Spleen (tissue), 11 donors: ENCODE data around the gene PAGE4. TPM values are rescaled to one million over a fixed set of nuclear protein-coding genes. Genes with fewer than 3 reads are reported as not detected.

Experiments
- DNase-seq: peaks from one replicate; pipeline ENCODE4 v3.0.0-alpha.2; 2020
- H3K27ac ChIP-seq, 8 donors: fragments of 200-600 bp; sonication (generic) in 7 of 8; 1 replicate in 4 of 8; 2 replicates in 4 of 8; pipeline versions ENCODE4 v1.5.0 to v1.8.0; 2016 to 2021; ENCODE audit warnings: inconsistent platforms in 4 of 8, mild to moderate bottlenecking in 4 of 8, moderate library complexity in 1 of 8
- H3K27me3 ChIP-seq, 7 donors: fragments of 200-600 bp; sonication (generic) in 6 of 7; replicated peaks in 1 of 7; 1 replicate in 4 of 7; 2 replicates in 3 of 7; pipeline versions ENCODE4 v1.5.0 to v1.8.0; 2016 to 2021; ENCODE audit warnings: inconsistent platforms in 3 of 7, mild to moderate bottlenecking in 1 of 7
- H3K36me3 ChIP-seq, 6 donors: fragments of 200-600 bp; sonication (generic) in 5 of 6; 1 replicate in 4 of 6; 2 replicates in 2 of 6; pipeline versions ENCODE4 v1.5.0 to v1.8.0; 2016 to 2021; ENCODE audit warnings: inconsistent platforms in 2 of 6
- H3K4me1 ChIP-seq, 6 donors: fragments of 200-600 bp; sonication (generic) in 5 of 6; 1 replicate in 3 of 6; 2 replicates in 3 of 6; pipeline versions ENCODE4 v1.5.0 to v1.8.0; 2016 to 2021; ENCODE audit warnings: inconsistent platforms in 3 of 6
- H3K4me3 ChIP-seq, 8 donors: fragments of 200-600 bp; sonication (generic) in 7 of 8; 1 replicate in 4 of 8; 2 replicates in 4 of 8; pipeline versions ENCODE4 v1.5.0 to v1.8.0; 2016 to 2021; ENCODE audit warnings: inconsistent platforms in 4 of 8, mild to moderate bottlenecking in 4 of 8, moderate library complexity in 2 of 8
- H3K9me3 ChIP-seq, 8 donors: fragments of 200-600 bp; sonication (generic) in 7 of 8; 1 replicate in 4 of 8; 2 replicates in 4 of 8; pipeline versions ENCODE4 v1.5.0 to v1.8.0; 2016 to 2021; ENCODE audit warnings: inconsistent platforms in 4 of 8
- POLR2A ChIP-seq, 3 donors: fragments of 450-650 bp; IDR thresholded peaks; one replicate each; pipeline ENCODE4 v1.5.1; 2017; ENCODE audit warnings: antibody characterized with exemption in 3 of 3, mild to moderate bottlenecking in 1 of 3
- POLR2AphosphoS5 ChIP-seq, 3 donors: sonication (generic); formaldehyde crosslinking; IDR thresholded peaks; one replicate each; pipeline ENCODE4 v1.5.1; 2017; ENCODE audit warnings: antibody characterized with exemption in 3 of 3
- WGBS, 5 donors: extraction: QIAGEN DNeasy Blood & Tissue Kit in 3 of 5; methylation state at CpG; one replicate each; pipeline versions ENCODE4 v1.1.5 to v1.1.7; 2013 to 2018; 5-methylcytosine and 5-hydroxymethylcytosine counted together
- intact Hi-C: fragments of 100-400 bp; cut with DNase I; formaldehyde crosslinking; loops from one replicate; pipeline ENCODE4 v1.15.0; 2023; ENCODE audit warnings: low total_unique reads
- polyA plus RNA-seq, 3 donors: library from polyadenylated mRNA; stranded (reverse); fragments of 200-250 nt; gene quantifications; one replicate each; pipeline ENCODE4 v1.2.1, GENCODE V29; 2013
- total RNA-seq, 7 donors: library from RNA; depleted of rRNA in 3 of 7; stranded (reverse); fragments of >200 nt in 3 of 7; fragmentation: NEBNext Ultra II Directional in 4 of 7; extraction: Animal tissue kit (Norgen Biotek cat#: 25700) in 4 of 7; gene quantifications; one replicate each; pipeline versions ENCODE4 v1.1.0 to v1.2.1, GENCODE V29; 2016 to 2021
- TF ChIP-seq, protein P1 (sequence below), 11 experiments: fragments of 200-600 bp in 7 of 11; fragments of 450-650 bp in 4 of 11; sonication (generic) in 4 of 11; IDR thresholded peaks in 8 of 11; conservative IDR thresholded peaks in 3 of 11; 1 replicate in 7 of 11; 2 replicates in 4 of 11; pipeline versions ENCODE4 v1.4.0 to v1.8.0; 2016 to 2021; ENCODE audit warnings: antibody characterized with exemption in 11 of 11, inconsistent platforms in 4 of 11, mild to moderate bottlenecking in 1 of 11
- donor health status: healthy with polysubstance abuse.
- donor health status: DM: no; HTN: no; CAD: no; lungs with moderate emphysema.
- donor health status: DM: no; HTN: no; CAD: no.
- donor health status: Bipolar disorder and iron deficiency.
- donor health status: healthy.
- donor health status: DM: no; HTN: no; CAD: no.
- donor health status: DM: yes; HTN: yes; CAD: no.

Gene PAGE4
- total and polyA plus RNA-seq, 10 donors = not detected

DNA sequence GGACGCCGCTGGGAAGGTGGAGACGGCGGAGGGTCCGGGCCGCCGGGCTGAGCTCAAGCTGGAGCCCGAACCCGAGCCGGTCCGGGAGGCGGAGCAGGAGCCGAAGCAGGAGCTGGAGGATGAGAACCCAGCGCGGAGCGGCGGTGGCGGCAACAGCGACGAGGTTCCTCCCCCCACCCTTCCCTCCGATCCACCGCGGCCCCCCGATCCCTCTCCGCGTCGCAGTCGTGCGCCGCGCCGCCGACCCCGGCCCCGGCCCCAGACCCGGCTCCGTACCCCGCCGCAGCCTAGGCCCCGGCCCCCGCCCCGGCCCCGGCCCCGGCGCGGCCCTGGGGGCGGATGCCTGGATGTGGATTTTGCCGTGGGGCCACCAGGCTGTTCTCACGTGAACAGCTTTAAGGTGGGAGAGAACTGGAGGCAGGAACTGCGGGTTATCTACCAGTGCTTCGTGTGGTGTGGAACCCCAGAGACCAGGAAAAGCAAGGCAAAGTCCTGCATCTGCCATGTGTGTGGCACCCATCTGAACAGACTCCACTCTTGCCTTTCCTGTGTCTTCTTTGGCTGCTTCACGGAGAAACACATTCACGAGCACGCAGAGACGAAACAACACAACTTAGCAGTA is 50.7 kb downstream of the PAGE4 start:
- peak overlapping the region; percentile 37 to 88 (median 80) for H3K27ac ChIP-seq
- intact Hi-C loops = no loop called here
- 4 to 53% (median 20%) methylated on average over 7 to 55 of the region's 55 CpGs for WGBS, 5 donors
- H3K27me3 ChIP-seq = no peaks in the 10 kb centered on the region
- H3K36me3 ChIP-seq = no peaks in the 10 kb centered on the region
- TF ChIP-seq POLR2AphosphoS5 (IDR thresholded peaks at IDR 0.05) = no peak
- no peak for TF ChIP-seq POLR2A (IDR thresholded peaks at IDR 0.05)
- TF ChIP-seq, protein P1, sequence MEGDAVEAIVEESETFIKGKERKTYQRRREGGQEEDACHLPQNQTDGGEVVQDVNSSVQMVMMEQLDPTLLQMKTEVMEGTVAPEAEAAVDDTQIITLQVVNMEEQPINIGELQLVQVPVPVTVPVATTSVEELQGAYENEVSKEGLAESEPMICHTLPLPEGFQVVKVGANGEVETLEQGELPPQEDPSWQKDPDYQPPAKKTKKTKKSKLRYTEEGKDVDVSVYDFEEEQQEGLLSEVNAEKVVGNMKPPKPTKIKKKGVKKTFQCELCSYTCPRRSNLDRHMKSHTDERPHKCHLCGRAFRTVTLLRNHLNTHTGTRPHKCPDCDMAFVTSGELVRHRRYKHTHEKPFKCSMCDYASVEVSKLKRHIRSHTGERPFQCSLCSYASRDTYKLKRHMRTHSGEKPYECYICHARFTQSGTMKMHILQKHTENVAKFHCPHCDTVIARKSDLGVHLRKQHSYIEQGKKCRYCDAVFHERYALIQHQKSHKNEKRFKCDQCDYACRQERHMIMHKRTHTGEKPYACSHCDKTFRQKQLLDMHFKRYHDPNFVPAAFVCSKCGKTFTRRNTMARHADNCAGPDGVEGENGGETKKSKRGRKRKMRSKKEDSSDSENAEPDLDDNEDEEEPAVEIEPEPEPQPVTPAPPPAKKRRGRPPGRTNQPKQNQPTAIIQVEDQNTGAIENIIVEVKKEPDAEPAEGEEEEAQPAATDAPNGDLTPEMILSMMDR (IDR thresholded peaks at IDR 0.05 in 8 of 11, conservative IDR thresholded peaks at IDR 0.05 in 3 of 11) = no peak
- H3K4me1 ChIP-seq = peaks cover 0 to 46% (median 24%) of the 10 kb centered on the region in 6 donors
- peak overlapping the region; percentile 41 to 77 (median 48) for H3K4me3 ChIP-seq
- no peak for DNase-seq
- no peaks in the 10 kb centered on the region for H3K9me3 ChIP-seq

DNA sequence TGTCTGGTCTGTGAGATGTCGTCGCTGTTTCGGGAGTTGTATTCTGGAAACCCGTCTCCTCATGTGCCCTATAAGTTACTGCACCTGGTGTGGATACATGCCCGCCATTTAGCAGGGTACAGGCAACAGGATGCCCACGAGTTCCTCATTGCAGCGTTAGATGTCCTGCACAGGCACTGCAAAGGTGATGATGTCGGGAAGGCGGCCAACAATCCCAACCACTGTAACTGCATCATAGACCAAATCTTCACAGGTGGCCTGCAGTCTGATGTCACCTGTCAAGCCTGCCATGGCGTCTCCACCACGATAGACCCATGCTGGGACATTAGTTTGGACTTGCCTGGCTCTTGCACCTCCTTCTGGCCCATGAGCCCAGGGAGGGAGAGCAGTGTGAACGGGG is 51.6 kb downstream of the PAGE4 start:
- 80 to 93% (median 92%) methylated on average over 9 to 12 of the region's 12 CpGs for WGBS, 5 donors
- no peaks in the 10 kb centered on the region for H3K9me3 ChIP-seq
- intact Hi-C loops = no loop called here
- TF ChIP-seq POLR2A (IDR thresholded peaks at IDR 0.05) (no peak), POLR2AphosphoS5 (IDR thresholded peaks at IDR 0.05) (no peak)
- TF ChIP-seq, protein P1 (IDR thresholded peaks at IDR 0.05 in 8 of 11, conservative IDR thresholded peaks at IDR 0.05 in 3 of 11) = no peak
- H3K27me3 ChIP-seq = no peaks in the 10 kb centered on the region
- no peak for DNase-seq
- peaks cover 0 to 46% (median 24%) of the 10 kb centered on the region in 6 donors for H3K4me1 ChIP-seq
- no peaks in the 10 kb centered on the region for H3K36me3 ChIP-seq
- peak overlapping the region in 1 of 8 donors; percentile 77 for H3K4me3 ChIP-seq
- no peak overlapping the region for H3K27ac ChIP-seq

Other genes starting within 250 kb of the PAGE4 start
- gene GAGE12H, start 249.4 kb upstream of the PAGE4 start, total RNA-seq = not detected
- gene GAGE12H, start 249.4 kb upstream of the PAGE4 start, polyA plus RNA-seq = not detected
- not detected for gene GAGE2A, start 239.8 kb upstream of the PAGE4 start, total RNA-seq
- gene GAGE2A, start 239.8 kb upstream of the PAGE4 start, polyA plus RNA-seq = not detected
- gene GAGE1, start 230.3 kb upstream of the PAGE4 start, total RNA-seq = not detected
- not detected for gene GAGE1, start 230.3 kb upstream of the PAGE4 start, polyA plus RNA-seq
- not detected for gene PAGE1, start 133.3 kb upstream of the PAGE4 start, total RNA-seq
- gene PAGE1, start 133.3 kb upstream of the PAGE4 start, polyA plus RNA-seq = not detected
- gene USP27X, start 50.2 kb downstream of the PAGE4 start, total RNA-seq = 1 to 10 TPM; 1.5 to 3.7 (median 2.8) TPM
- 1 to 10 TPM; 1.3 to 1.7 (median 1.7) TPM for gene USP27X, start 50.2 kb downstream of the PAGE4 start, polyA plus RNA-seq
- 1 to 10 TPM; 5.6 to 8.9 (median 7.5) TPM for gene CLCN5, start 93.3 kb downstream of the PAGE4 start, total RNA-seq
- 1 to 10 TPM in 2 of 3 donors, under 1 TPM in 1; 0.71 to 1.5 (median 1.5) TPM for gene CLCN5, start 93.3 kb downstream of the PAGE4 start, polyA plus RNA-seq